Stimulated activated effector memory CD8-positive, alpha-beta T cell treated with anti-CD3 and anti-CD28 coated beads, Interleukin-12 subunit alpha, Interleukin-12 subunit beta, amount 100 ng/mL, for 72 hours (primary cell): ENCODE measurements around the gene ZNF750.

Experiments
- ATAC-seq: fragments of 150-1000 bp; cut with Tn5 transposase; 2 replicates; pipeline ENCODE4 v1.10.0; 2021
- DNase-seq, 2 donors: peaks; one replicate each; pipeline ENCODE4 v3.0.0; 2021 to 2022; ENCODE audit warnings: low spot score in 2 of 2
- H3K27ac Mint-ChIP-seq: one replicate; pipeline ENCODE4 v1.8.0; 2022; ENCODE audit warnings: mild to moderate bottlenecking, mixed read lengths
- H3K36me3 Mint-ChIP-seq: one replicate; pipeline ENCODE4 v1.8.0; 2022; ENCODE audit warnings: mild to moderate bottlenecking, mixed read lengths
- H3K4me1 Mint-ChIP-seq: one replicate; pipeline ENCODE4 v1.8.0; 2022; ENCODE audit warnings: mixed read lengths
- H3K4me3 Mint-ChIP-seq: one replicate; pipeline ENCODE4 v1.8.0; 2022; ENCODE audit warnings: mild to moderate bottlenecking, mixed read lengths
- H3K9me3 Mint-ChIP-seq: one replicate; pipeline ENCODE4 v1.8.0; 2022; ENCODE audit warnings: mixed read lengths

Gene ZNF750

DNA sequence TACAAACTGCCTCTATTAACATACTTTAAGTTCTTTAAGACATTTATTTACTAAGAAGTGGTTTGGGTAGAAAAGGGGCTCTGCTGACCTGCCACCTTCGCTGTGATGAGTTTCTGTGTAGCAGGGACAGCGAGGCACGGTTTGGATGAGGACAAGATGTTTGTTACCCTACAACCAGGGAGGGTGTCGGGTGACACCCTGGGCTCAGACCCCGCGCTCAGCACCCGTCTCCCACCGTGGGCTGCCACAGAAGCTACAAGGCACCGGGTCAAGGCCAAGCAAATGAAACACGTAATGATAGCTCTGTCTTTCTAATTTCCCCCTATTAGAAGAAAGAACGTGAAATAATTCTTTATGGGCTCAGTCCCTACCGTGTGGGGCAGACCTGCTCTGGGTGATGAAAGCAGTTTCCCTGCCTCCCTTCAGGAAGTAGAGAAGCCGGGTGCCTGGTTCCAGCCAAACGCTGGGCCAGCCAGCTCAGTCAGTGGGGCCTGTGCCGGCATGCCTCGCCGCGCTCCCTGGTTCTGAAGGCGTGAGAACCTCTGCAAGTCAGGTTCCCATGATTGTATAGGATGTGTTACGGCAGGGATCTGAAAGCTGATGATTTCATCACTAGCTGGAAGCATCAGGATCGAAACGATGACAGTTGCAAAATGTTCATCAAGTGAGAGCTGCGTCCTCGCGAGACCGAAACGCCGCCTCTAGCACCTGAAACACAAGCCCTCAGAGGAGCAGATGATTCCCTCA is 3.9 kb downstream of the ZNF750 start:
- no peak for ATAC-seq
- Mint-ChIP-seq H3K36me3 (no peaks in the 10 kb centered on the region), H3K27ac (no peak overlapping the region), H3K9me3 (no peaks in the 10 kb centered on the region), H3K4me3 (no peak overlapping the region), H3K4me1 (no peaks in the 10 kb centered on the region)
- DNase-seq, result no peak

DNA sequence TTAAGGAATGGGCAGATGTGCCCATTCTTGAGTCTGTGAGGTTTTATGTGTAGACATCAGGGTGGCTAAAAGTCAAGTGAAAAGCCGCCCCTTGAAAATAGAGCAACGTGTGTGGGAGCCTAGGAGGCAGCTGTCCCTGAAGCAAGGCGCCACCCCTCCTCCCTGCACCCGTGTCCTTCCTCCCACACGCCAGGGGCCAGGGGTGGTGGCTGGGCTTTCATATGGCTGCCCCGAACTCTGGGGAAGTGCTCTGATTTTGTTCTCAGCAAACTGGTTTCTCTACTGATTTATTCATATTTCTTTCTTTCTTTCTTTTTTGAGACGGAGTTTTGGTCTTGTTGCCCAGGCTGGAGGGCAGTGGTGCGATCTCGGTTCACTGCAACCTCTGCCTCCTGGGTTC is 4.7 kb downstream of the ZNF750 start:
- Mint-ChIP-seq H3K27ac (no peak overlapping the region), H3K9me3 (no peaks in the 10 kb centered on the region), H3K4me3 (no peak overlapping the region), H3K4me1 (no peaks in the 10 kb centered on the region), H3K36me3 (no peaks in the 10 kb centered on the region)
- ATAC-seq (no peak), DNase-seq (no peak)

DNA sequence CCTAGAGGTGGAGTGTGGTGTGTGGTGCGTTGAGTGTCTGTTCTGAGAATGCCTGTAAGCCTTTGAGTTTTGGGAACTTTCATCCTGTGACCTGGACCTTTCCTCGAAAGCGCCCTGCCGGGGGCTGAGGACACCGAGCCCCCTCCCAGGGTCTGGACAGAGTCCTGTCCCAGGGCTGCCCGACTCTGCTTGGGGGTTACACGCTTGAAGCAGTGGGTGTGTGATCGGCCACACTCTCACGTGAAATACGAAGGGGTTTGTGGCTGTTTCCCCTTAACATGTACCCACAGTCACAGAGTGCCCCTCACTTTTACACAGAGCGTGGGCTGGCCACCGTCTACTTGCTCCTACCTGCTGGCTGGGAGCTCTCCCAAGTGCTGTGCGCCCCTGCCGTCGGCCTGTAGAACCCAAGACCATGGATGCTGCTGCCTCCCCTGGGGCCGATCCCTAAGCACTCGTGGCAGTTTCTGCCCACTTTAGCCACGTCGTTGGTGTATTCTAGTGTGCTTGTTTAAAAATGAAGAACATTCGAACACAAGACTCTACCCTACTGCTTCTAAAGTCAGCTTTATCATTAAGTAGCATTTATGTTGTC is 6.8 kb downstream of the ZNF750 start:
- ATAC-seq (no peak), DNase-seq (no peak)
- peaks cover 12% of the 10 kb centered on the region for H3K36me3 Mint-ChIP-seq
- peaks cover 13% of the 10 kb centered on the region for H3K4me1 Mint-ChIP-seq
- H3K4me3 Mint-ChIP-seq, result no peak overlapping the region
- no peaks in the 10 kb centered on the region for H3K9me3 Mint-ChIP-seq
- peak overlapping the region; percentile 65 for H3K27ac Mint-ChIP-seq

DNA sequence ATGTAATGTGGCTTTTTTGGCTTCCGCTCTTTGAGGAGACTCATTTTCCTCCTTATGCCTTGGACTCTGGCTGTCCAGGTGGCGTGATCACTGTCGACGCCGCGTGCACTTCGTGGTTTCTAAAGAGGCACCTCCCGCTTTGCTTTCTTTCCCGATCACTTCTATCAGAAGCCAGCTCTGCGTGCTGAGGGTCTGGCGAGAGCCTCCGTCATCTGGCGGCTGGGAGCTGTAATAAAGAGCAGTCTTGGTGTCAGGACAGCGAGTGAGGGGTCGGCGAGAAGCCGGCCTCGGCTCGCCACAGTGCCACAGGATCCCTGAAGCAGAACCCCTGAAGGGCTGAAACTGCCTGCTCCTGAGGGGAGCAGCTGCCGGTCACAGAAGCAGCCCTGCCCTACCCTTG is 7.4 kb downstream of the ZNF750 start:
- no peak for ATAC-seq
- H3K27ac Mint-ChIP-seq, result peak overlapping the region; percentile 65
- H3K9me3 Mint-ChIP-seq, result no peaks in the 10 kb centered on the region
- peaks cover 14% of the 10 kb centered on the region for H3K36me3 Mint-ChIP-seq
- H3K4me1 Mint-ChIP-seq, result peaks cover 14% of the 10 kb centered on the region
- no peak for DNase-seq
- H3K4me3 Mint-ChIP-seq, result no peak overlapping the region

DNA sequence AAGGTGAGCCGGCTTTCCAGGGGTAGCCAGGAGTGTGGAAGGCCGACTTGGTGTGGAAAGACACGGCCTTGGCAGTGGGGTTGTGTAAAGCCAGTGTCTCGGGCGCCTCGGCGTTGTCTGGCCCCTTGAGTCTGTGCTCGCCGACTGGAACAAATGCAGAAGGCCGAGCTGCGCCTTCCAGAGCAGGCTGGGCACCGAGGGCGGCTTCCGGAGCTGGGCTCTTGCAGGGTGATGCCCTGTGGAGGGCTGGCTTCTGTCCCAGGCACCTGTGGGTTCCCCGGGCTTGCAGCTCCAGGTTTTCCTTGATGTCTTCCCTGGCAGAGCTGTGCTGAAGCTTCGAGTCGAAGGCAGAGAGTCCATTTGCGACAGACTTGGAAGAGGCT is 8.0 kb downstream of the ZNF750 start:
- no peak overlapping the region for H3K4me3 Mint-ChIP-seq
- peak overlapping the region; percentile 77 for H3K27ac Mint-ChIP-seq
- no peak for DNase-seq
- peaks cover 14% of the 10 kb centered on the region for H3K4me1 Mint-ChIP-seq
- H3K9me3 Mint-ChIP-seq, result no peaks in the 10 kb centered on the region
- peaks cover 14% of the 10 kb centered on the region for H3K36me3 Mint-ChIP-seq
- no peak for ATAC-seq

DNA sequence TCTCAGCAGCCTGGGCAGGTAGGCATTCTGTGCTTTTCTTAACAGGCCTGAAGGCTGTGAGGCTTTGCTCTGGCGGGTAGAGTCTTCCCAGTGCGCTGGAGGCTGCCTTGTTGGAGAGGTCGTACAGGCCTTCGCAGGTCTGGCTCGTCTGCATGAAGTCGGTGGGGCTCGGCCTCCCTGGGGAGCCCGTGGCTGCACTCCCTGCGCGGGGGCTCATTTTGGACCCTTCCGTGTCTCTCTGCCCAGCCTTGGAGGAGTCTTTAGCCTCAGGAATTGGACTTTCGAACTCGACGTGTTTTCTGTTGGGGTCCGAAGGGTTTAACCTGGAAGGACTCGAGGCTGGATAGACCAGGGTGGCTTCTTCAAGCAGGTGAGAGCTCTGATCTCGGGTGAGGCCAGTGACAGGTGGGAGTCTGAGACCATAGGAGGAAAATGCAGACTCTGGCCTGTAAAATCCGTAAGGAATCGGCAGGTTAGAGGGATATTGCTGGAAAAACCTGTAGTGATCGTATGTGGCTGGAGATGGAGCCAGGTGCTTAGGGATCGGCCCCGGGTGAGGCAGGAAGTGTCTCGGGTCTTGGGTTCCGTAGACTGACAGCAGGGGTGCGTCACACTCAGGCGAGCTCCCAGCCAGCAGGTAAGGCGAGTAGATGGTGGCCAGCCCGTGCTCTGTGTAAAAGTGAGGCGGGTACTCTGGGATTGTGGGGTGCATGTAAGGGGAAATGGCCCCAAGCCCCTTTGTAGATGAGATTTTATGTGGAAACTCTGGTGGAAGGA is 8.6 kb downstream of the ZNF750 start:
- no peak for DNase-seq
- Mint-ChIP-seq H3K27ac (peak overlapping the region; percentile 77), H3K4me3 (no peak overlapping the region), H3K36me3 (peaks cover 14% of the 10 kb centered on the region), H3K4me1 (peaks cover 14% of the 10 kb centered on the region), H3K9me3 (no peaks in the 10 kb centered on the region)
- ATAC-seq, result no peak

DNA sequence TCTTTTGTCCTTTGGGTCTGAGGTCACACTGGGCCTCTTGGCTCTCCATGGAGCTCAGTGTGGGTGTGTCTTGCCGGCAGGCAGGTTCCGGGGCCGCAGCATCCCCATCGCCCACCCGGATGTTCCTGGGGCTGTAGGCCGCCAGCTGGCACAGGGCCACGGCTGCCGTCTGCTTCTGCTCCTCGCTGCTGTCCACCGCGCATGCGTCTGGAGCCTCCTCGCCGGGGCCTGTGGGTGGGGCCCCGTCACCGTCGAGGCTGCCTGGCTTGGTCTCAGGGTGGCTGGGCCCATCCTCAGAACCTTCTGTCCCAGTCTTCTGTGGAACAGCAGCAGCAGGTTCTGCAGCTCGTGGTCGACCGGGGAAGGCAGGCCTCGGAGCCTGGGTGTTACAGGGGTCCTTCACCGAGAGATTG is 9.6 kb downstream of the ZNF750 start:
- DNase-seq, result no peak
- ATAC-seq, result no peak
- H3K27ac Mint-ChIP-seq, result no peak overlapping the region
- no peak overlapping the region for H3K4me3 Mint-ChIP-seq
- peaks cover 14% of the 10 kb centered on the region for H3K36me3 Mint-ChIP-seq
- H3K9me3 Mint-ChIP-seq, result no peaks in the 10 kb centered on the region
- H3K4me1 Mint-ChIP-seq, result peaks cover 14% of the 10 kb centered on the region

DNA sequence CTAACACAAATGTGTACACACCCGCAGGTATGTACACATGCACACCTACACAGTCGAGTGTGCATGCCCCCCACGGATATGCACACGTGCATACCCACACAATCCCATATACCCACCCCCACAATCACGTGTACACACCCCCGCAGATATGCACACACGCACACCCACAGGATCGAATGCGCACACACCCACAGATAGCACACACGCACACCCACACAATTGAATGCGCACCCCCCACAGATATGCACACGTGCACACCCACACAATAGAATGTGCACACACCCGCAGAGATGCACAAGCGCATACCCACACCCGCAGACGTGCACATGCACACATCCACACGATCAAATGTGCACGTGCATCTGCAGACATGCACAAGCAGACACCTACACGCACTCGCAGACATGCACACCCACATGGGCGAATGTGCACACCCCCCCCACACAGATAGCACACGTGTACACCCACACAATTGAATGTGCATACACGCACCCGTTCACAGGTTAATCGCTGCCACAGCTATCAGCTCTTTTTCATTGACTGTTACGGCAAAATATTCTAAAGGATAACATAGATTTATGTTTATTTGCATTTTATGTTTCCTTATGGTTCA is 10.8 kb downstream of the ZNF750 start:
- Mint-ChIP-seq H3K9me3 (no peaks in the 10 kb centered on the region), H3K36me3 (peaks cover 14% of the 10 kb centered on the region), H3K27ac (no peak overlapping the region), H3K4me1 (peaks cover 14% of the 10 kb centered on the region), H3K4me3 (no peak overlapping the region)
- no peak for DNase-seq
- no peak for ATAC-seq

DNA sequence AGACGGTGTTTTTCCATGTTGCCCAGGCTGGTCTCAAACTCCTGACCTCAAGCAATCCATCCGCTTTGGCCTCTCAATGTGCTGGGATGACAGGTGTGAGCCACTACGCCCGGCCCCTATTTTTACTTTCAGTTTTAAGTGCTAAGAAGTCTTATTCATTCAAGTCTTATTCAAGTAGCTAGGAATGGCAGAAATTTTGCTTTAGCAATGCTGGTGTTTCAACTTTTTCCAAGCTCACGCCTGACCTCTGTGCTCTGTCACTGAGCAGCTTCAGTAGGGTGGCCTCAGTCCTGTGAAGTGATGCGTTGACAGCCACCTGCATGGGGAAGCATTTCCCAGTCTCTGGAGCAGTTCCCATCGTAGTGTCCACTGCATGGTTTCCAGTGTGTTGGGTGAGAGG is 12.9 kb downstream of the ZNF750 start:
- DNase-seq (no peak), ATAC-seq (no peak)
- H3K4me3 Mint-ChIP-seq, result no peak overlapping the region
- no peak overlapping the region for H3K27ac Mint-ChIP-seq
- peaks cover 14% of the 10 kb centered on the region for H3K4me1 Mint-ChIP-seq
- H3K9me3 Mint-ChIP-seq, result no peaks in the 10 kb centered on the region
- H3K36me3 Mint-ChIP-seq, result peaks cover 21% of the 10 kb centered on the region

DNA sequence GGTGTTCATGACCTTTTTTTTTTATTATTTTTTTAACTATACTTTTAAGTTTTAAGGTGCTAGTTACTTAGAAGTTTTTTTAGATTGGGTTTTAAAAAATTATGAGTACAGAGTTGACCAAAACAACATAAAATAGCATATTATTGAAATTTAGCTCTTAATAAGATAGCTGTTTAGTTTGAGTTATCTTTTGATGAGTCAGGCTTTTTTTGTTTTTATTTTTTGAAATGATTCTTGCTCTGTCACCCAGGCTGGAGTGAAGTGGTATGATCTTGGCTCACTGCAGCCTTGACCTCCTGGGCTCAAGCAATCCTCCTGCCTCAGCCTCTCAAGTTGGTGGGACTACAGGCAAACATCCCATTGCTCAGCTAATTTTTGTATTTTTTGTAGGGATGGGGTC is 13.6 kb downstream of the ZNF750 start:
- H3K27ac Mint-ChIP-seq, result no peak overlapping the region
- no peaks in the 10 kb centered on the region for H3K9me3 Mint-ChIP-seq
- H3K36me3 Mint-ChIP-seq, result peaks cover 21% of the 10 kb centered on the region
- ATAC-seq (no peak), DNase-seq (no peak)
- peaks cover 14% of the 10 kb centered on the region for H3K4me1 Mint-ChIP-seq
- no peak overlapping the region for H3K4me3 Mint-ChIP-seq

DNA sequence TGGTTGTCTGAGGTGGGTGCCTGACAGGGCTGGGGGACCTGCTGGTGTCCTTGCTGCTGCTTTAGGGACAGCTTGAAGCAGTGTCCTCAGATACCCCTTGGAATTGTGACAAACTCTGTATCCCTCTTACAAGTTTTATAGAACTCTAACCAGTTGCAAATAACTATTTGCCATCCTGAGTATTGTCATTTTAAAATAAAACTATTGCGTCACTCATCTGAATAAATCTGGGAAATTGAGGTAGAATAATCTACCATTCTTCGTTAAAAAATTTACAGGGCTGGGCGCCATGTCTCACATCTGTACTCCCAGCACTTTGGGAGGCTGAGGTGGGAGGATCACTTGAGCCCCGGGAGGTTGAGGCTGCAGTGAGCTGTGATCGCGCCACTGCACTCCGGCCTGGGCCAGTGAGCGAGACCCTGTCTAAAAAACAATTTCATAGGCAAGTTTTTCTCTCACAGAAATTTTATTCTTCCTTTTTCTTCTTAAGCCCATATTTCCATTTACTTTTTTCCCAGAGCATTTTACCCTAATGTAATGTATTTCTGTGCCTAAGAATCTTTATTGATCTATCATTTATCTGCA is 14.2 kb downstream of the ZNF750 start:
- Mint-ChIP-seq H3K27ac (peak overlapping the region; percentile 14), H3K4me1 (peaks cover 14% of the 10 kb centered on the region), H3K4me3 (no peak overlapping the region), H3K9me3 (peaks cover under 1% of the 10 kb centered on the region), H3K36me3 (peaks cover 23% of the 10 kb centered on the region)
- DNase-seq (no peak), ATAC-seq (no peak)

DNA sequence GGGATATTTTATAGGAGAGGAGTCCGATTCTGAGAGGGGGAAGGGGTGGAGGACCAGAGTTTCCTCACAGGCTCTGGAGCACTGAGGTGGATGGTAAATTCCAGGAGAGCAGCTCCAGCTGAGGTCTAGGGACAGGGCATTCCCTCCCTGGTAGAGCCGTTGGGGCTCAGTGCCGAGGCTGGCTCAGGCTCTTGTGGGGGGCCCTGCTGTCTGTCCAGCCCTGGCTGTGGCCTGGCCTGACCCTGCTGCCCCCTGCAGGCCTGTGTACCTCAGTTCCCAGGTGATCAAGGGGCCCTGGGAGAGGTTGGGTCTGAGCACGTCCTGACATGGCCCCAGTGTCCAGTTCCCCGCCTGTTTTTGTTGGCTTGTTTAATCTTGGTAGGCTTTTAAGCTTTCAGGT is 16.8 kb downstream of the ZNF750 start:
- Mint-ChIP-seq H3K27ac (peak overlapping the region; percentile 9), H3K36me3 (peaks cover 21% of the 10 kb centered on the region), H3K9me3 (peaks cover 3% of the 10 kb centered on the region), H3K4me1 (peaks cover 1% of the 10 kb centered on the region), H3K4me3 (no peak overlapping the region)
- ATAC-seq (peak; percentile 43), DNase-seq (no peak)

DNA sequence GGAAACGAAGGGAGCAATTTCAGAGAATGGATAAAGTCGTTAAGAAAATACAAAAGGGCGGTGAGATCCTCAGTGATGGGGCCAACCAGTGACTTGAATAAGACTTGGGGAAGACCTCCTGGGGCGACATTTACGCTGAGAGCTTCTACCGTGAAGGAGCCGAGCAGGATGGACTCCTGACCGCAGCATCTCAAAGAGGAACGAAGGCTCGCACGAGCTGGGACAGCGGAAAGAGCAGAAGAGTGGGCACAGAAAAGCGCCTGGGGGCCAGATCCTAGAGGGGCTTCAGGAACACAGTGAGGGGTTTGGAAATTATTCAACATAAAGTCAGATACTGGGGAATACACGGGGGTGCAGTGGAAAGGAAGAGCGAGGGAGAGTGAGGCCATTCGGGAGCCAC is 17.5 kb downstream of the ZNF750 start:
- Mint-ChIP-seq H3K4me1 (no peaks in the 10 kb centered on the region), H3K9me3 (peaks cover 3% of the 10 kb centered on the region), H3K27ac (peak overlapping the region; percentile 9), H3K4me3 (no peak overlapping the region), H3K36me3 (peaks cover 27% of the 10 kb centered on the region)
- ATAC-seq (no peak), DNase-seq (no peak)

DNA sequence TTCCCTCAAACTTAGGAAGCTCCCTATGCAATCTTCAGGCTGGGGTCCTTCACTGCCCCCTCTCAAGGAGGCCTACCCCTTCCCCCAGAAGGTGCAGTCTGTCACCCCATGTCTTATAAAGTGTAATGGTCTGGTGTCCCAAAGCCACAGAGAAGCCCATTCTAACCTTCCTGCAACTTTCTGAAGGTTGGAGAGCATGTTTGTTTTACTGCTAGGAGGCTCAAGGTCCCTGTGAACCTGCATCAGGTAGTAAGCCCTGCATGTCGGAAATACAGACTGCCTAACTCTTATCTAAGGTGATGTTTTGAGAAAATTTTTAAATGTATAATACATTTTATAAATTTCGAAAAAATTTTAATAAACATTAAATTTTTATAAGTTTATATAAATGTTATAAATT is 18.3 kb downstream of the ZNF750 start:
- H3K27ac Mint-ChIP-seq, result peak overlapping the region; percentile 67
- no peaks in the 10 kb centered on the region for H3K4me1 Mint-ChIP-seq
- H3K36me3 Mint-ChIP-seq, result peaks cover 34% of the 10 kb centered on the region
- H3K4me3 Mint-ChIP-seq, result no peak overlapping the region
- ATAC-seq, result no peak
- H3K9me3 Mint-ChIP-seq, result peaks cover 3% of the 10 kb centered on the region
- DNase-seq, result no peak
